ENCODE data around the gene WEE1. TPM values are rescaled to one million over a fixed set of nuclear protein-coding genes. Genes with fewer than 3 reads are reported as not detected.
A peak's percentile ranks its signal among the peaks of the same experiment; 100 is the strongest.
"Not testable (repeated sequence)": the region's sequence is repeated elsewhere in the genome, so short reads cannot be mapped to it uniquely, and the experiment has no call there.

Gene WEE1
- total and polyA plus RNA-seq, 2 donors from 2014 or later = 7.9 to 33.9 TPM

- H3K27me3 ChIP-seq (ENCODE audit: control insufficient read depth, insufficient read depth, low read length); DNase-seq; H3K27ac ChIP-seq (ENCODE audit: low read depth in 2 of 2, low read length in 2 of 2); FAIRE-seq; H3K9me3 ChIP-seq (ENCODE audit: control insufficient read depth in 2 of 3, insufficient read depth in 1 of 3, low read length in 3 of 3); H3K9ac ChIP-seq (ENCODE audit: low read length in 3 of 3); H3K4me3 ChIP-seq (ENCODE audit: low read length in 3 of 3); H3K36me3 ChIP-seq (ENCODE audit: control insufficient read depth in 2 of 3, insufficient read depth in 3 of 3, low read length in 3 of 3); intact Hi-C loops (cut with DNase I); H3K4me1 ChIP-seq (ENCODE audit: control insufficient read depth in 2 of 3, insufficient read depth in 2 of 3, low read depth in 1 of 3, low read length in 3 of 3): not testable (repeated sequence)
Measured at GRCh38 chr11:9623053-9623452, 49.6 kb downstream of the WEE1 start.

- DNase-seq (no peak), FAIRE-seq (no peak)
- Histone ChIP-seq H3K36me3 (ENCODE audit: control insufficient read depth in 2 of 3, insufficient read depth in 3 of 3, low read length in 3 of 3) (no peaks in the 10 kb centered on the region), H3K4me3 (ENCODE audit: low read length in 3 of 3) (no peak overlapping the region), H3K27me3 (ENCODE audit: control insufficient read depth, insufficient read depth, low read length) (no peaks in the 10 kb centered on the region), H3K9me3 (ENCODE audit: control insufficient read depth in 2 of 3, insufficient read depth in 1 of 3, low read length in 3 of 3) (no peaks in the 10 kb centered on the region), H3K9ac (ENCODE audit: low read length in 3 of 3) (no peak overlapping the region), H3K4me1 (ENCODE audit: control insufficient read depth in 2 of 3, insufficient read depth in 2 of 3, low read depth in 1 of 3, low read length in 3 of 3) (peaks cover 0 to 2% (median 0%) of the 10 kb centered on the region in 3 donors), H3K27ac (ENCODE audit: low read depth in 2 of 2, low read length in 2 of 2) (no peak overlapping the region)
- intact Hi-C loops (cut with DNase I) = no loop called here
- TF ChIP-seq CTCF (IDR thresholded peaks at IDR 0.05; ENCODE audit: borderline replicate concordance, extremely low read depth, insufficient read depth) = no peak
Measured at GRCh38 chr11:9624448-9624847, 51.0 kb downstream of the WEE1 start.

- H3K4me3 ChIP-seq (ENCODE audit: low read length in 3 of 3) = no peak overlapping the region
- no peak overlapping the region for H3K27ac ChIP-seq (ENCODE audit: low read depth in 2 of 2, low read length in 2 of 2)
- FAIRE-seq (no peak), DNase-seq (no peak)
- H3K36me3 ChIP-seq (ENCODE audit: control insufficient read depth in 2 of 3, insufficient read depth in 3 of 3, low read length in 3 of 3) = no peaks in the 10 kb centered on the region
- H3K27me3 ChIP-seq (ENCODE audit: control insufficient read depth, insufficient read depth, low read length) = no peaks in the 10 kb centered on the region
- TF ChIP-seq CTCF (IDR thresholded peaks at IDR 0.05; ENCODE audit: borderline replicate concordance, extremely low read depth, insufficient read depth) = no peak
- H3K9me3 ChIP-seq (ENCODE audit: control insufficient read depth in 2 of 3, insufficient read depth in 1 of 3, low read length in 3 of 3) = no peaks in the 10 kb centered on the region
- intact Hi-C loops (cut with DNase I) = no loop called here
- peaks cover 0 to 2% (median 0%) of the 10 kb centered on the region in 3 donors for H3K4me1 ChIP-seq (ENCODE audit: control insufficient read depth in 2 of 3, insufficient read depth in 2 of 3, low read depth in 1 of 3, low read length in 3 of 3)
- no peak overlapping the region for H3K9ac ChIP-seq (ENCODE audit: low read length in 3 of 3)
Measured at GRCh38 chr11:9625162-9625561, 51.7 kb downstream of the WEE1 start.

- no peak for TF ChIP-seq CTCF (IDR thresholded peaks at IDR 0.05; ENCODE audit: borderline replicate concordance, extremely low read depth, insufficient read depth)
- no peaks in the 10 kb centered on the region for H3K27me3 ChIP-seq (ENCODE audit: control insufficient read depth, insufficient read depth, low read length)
- H3K36me3 ChIP-seq (ENCODE audit: control insufficient read depth in 2 of 3, insufficient read depth in 3 of 3, low read length in 3 of 3) = no peaks in the 10 kb centered on the region
- FAIRE-seq = no peak
- H3K9ac ChIP-seq (ENCODE audit: low read length in 3 of 3) = no peak overlapping the region
- H3K9me3 ChIP-seq (ENCODE audit: control insufficient read depth in 2 of 3, insufficient read depth in 1 of 3, low read length in 3 of 3) = no peaks in the 10 kb centered on the region
- peaks cover 0 to 2% (median 0%) of the 10 kb centered on the region in 3 donors for H3K4me1 ChIP-seq (ENCODE audit: control insufficient read depth in 2 of 3, insufficient read depth in 2 of 3, low read depth in 1 of 3, low read length in 3 of 3)
- intact Hi-C loops (cut with DNase I) = no loop called here
- peak in 1 of 5 donors; percentile 26 for DNase-seq
- no peak overlapping the region for H3K4me3 ChIP-seq (ENCODE audit: low read length in 3 of 3)
- no peak overlapping the region for H3K27ac ChIP-seq (ENCODE audit: low read depth in 2 of 2, low read length in 2 of 2)
Measured at GRCh38 chr11:9625728-9626127, 52.3 kb downstream of the WEE1 start.

Measured in kidney (tissue), 14 donors.